ENCODE data around the gene RXRA.

GRCh38 chr9:134320126-134320867 lies 6.0 kb upstream of the RXRA start:
- TF ChIP-seq CTCF (IDR thresholded peaks at IDR 0.05; ENCODE audit: insufficient read depth, low read length) (no peak), POLR2AphosphoS5 (IDR thresholded peaks at IDR 0.05; ENCODE audit: low read depth) (no peak)
